Neural progenitor cell (in vitro differentiated cells): ENCODE data around the gene EI24.

Experiments
- CTCF ChIP-seq: fragments of 200-600 bp; sonication (generic); IDR thresholded peaks from 2 replicates; pipeline ENCODE4 v1.5.1; 2017; ENCODE audit warnings: antibody characterized with exemption, mild to moderate bottlenecking
- EZH2 ChIP-seq: fragments of 200-600 bp; sonication (generic); IDR thresholded peaks from 2 replicates; pipeline ENCODE4 v1.6.1; 2017; ENCODE audit warnings: antibody characterized with exemption, mild to moderate bottlenecking, moderate library complexity

GRCh38 chr11:125593114-125593820, 24.0 kb downstream of the EI24 start:
- no peak for TF ChIP-seq EZH2
- TF ChIP-seq CTCF: no peak
